ENCODE data around the gene SYNDIG1. TPM values are rescaled to one million over a fixed set of nuclear protein-coding genes. Genes with fewer than 3 reads are reported as not detected.

SYNDIG1 gene
- total RNA-seq, 1 experiment from 2014 or later, result not detected

DNA sequence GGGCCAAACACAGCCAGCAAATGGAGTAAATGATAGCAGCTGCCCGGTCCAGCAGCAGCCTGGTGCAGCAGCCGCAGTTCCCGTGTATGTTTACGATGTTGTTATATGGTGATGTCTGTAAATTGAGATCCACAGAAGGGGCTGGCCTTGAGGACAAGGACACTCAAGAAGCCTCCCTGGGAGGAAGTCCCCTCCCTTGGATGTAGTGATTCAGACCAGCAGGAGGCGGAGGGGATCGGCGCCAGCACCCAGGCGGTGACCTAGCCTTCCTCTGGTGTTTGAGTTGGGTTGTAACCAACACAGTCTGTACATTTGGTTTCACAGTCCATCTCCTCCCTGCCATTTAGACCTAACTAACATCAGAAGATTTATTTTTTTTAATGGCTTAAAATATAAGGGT, 187.8 kb downstream of the SYNDIG1 start:
- Histone ChIP-seq H3K79me2 (ENCODE audit: low read length) (no peaks in the 10 kb centered on the region), H3K27ac (ENCODE audit: low read length) (no peak overlapping the region), H3K36me3 (ENCODE audit: insufficient read depth, low read length) (no peaks in the 10 kb centered on the region), H3K27me3 (ENCODE audit: low read length) (no peaks in the 10 kb centered on the region), H3K4me1 (ENCODE audit: low read length) (peaks cover 1% of the 10 kb centered on the region; the same call in 1 of the 2 replicates), H3K9ac (ENCODE audit: low read length) (no peak overlapping the region), H2AFZ (ENCODE audit: low read length) (no peak overlapping the region), H4K20me1 (ENCODE audit: insufficient read depth, low read depth, low read length) (0 out of 2 replicates have a peak, but pooled peaks cover 3% of the 10 kb centered on the region), H3K9me3 (ENCODE audit: low read length) (no peaks in the 10 kb centered on the region), H3K9me2 (replicated peaks; ENCODE audit: insufficient read depth, low read length) (no peaks in the 10 kb centered on the region), H3K4me3 (ENCODE audit: low read length) (no peak overlapping the region), H3K4me2 (ENCODE audit: low read depth, low read length, poor library complexity, severe bottlenecking) (no peak overlapping the region)
- DNase-seq, result no peak

DNA sequence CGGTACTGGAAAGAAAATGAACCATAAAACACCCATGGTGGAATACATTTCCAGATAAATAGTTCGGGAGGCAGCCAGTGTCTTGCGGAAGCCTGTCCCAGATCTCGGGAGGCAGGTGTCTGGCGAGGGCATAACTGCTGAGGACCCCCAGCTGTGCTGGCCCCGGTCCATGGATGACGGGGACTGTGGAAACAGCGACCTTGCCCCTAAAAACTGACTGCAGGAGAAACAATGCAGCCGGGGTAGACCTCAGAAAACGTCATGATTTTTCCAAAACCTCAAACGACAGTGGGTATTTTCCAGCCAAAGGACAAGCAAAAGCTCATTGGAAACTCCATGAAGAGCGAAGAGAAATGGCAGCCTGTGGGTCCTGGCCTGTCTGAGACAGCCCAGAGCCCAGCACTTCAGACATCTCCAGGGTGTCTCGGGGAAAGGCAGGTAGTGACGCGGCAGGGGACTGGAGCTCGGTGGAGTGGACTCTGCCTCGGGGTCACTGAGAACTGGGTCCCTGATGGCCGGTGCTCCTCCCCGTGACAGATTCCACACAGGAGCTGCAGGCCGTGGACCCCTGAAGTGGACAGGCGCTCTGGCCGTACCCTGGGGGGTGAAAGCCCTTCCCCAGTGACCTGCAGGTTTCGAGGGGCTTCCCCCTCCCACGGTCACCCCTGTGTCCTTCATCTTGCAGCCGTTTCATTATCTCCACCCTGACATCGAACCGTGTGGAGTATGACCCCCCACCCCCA, 188.6 kb downstream of the SYNDIG1 start:
- no peak for DNase-seq
- Histone ChIP-seq H3K9me2 (replicated peaks; ENCODE audit: insufficient read depth, low read length) (no peaks in the 10 kb centered on the region), H3K4me2 (ENCODE audit: low read depth, low read length, poor library complexity, severe bottlenecking) (no peak overlapping the region), H3K9ac (ENCODE audit: low read length) (no peak overlapping the region), H2AFZ (ENCODE audit: low read length) (no peak overlapping the region), H3K27ac (ENCODE audit: low read length) (no peak overlapping the region), H3K36me3 (ENCODE audit: insufficient read depth, low read length) (no peaks in the 10 kb centered on the region), H3K4me1 (ENCODE audit: low read length) (peaks cover 10% of the 10 kb centered on the region), H3K79me2 (ENCODE audit: low read length) (no peaks in the 10 kb centered on the region), H3K4me3 (ENCODE audit: low read length) (no peak overlapping the region), H3K27me3 (ENCODE audit: low read length) (no peaks in the 10 kb centered on the region), H3K9me3 (ENCODE audit: low read length) (no peaks in the 10 kb centered on the region), H4K20me1 (ENCODE audit: insufficient read depth, low read depth, low read length) (peaks cover 6% of the 10 kb centered on the region)

DNA sequence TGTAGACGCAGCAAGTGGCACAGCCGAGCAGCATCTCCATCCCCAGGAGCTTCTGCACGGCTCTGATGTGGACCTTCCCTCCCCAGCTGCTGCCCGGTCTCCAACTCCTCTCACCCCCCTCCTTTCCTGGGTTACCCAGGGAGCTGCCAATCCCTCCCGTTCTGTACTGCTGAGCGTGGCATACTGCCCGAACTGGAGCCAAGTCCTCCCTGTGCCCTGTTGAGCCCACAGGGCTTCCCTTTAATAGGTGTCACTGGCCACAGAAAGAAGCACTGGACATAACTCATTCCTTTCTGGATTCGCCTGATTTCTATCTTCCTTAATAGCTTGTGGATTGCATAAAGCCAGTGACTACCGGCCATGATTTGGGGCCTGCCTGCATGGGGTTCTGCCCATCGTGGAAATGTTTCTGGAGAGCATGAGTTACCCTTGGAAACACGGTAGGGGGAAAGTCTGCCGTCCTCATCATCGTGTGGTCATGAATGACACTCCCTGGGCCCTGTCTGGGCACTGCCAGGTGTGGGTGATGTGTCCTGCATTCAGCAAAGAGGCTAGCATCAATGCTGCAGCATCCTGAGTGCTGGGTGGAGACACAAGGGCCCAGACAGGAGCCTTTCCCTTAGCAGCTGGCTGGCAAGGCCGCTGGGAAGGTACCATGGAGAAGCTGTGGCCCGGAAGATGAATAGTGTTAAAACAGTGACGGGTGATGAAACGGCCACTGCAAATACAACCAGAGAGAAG, 189.7 kb downstream of the SYNDIG1 start:
- Histone ChIP-seq H3K9ac (ENCODE audit: low read length) (no peak overlapping the region), H3K36me3 (ENCODE audit: insufficient read depth, low read length) (no peaks in the 10 kb centered on the region), H4K20me1 (ENCODE audit: insufficient read depth, low read depth, low read length) (peaks cover 9% of the 10 kb centered on the region), H3K4me1 (ENCODE audit: low read length) (peaks cover 19% of the 10 kb centered on the region), H3K27me3 (ENCODE audit: low read length) (0 out of 2 replicates have a peak, but pooled peaks cover 3% of the 10 kb centered on the region), H3K9me2 (replicated peaks; ENCODE audit: insufficient read depth, low read length) (no peaks in the 10 kb centered on the region), H3K9me3 (ENCODE audit: low read length) (no peaks in the 10 kb centered on the region), H3K79me2 (ENCODE audit: low read length) (no peaks in the 10 kb centered on the region), H2AFZ (ENCODE audit: low read length) (no peak overlapping the region), H3K4me3 (ENCODE audit: low read length) (no peak overlapping the region), H3K4me2 (ENCODE audit: low read depth, low read length, poor library complexity, severe bottlenecking) (no peak overlapping the region), H3K27ac (ENCODE audit: low read length) (no peak overlapping the region)
- DNase-seq, result no peak

DNA sequence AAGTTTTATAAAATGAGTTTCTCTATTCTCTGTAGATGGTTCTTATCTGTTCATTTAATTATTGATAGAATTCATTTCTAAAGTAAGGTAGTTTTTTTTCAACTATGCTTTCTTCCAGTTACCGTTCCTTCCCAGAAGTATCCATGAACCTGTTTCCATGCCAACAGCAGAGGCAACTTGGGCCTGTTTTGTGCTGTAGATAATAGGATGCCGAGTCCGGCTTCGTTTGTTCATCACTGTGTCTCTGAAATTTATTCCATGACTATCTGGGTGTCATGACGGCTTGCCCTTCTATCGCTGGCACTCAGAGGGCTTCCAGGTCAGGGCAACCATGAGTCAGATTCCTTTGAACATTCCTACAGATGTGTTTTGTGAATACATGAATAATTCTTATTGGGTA, 190.4 kb downstream of the SYNDIG1 start:
- Histone ChIP-seq H3K4me2 (ENCODE audit: low read depth, low read length, poor library complexity, severe bottlenecking) (no peak overlapping the region), H4K20me1 (ENCODE audit: insufficient read depth, low read depth, low read length) (peaks cover 9% of the 10 kb centered on the region), H3K79me2 (ENCODE audit: low read length) (no peaks in the 10 kb centered on the region), H3K4me3 (ENCODE audit: low read length) (no peak overlapping the region), H3K9me2 (replicated peaks; ENCODE audit: insufficient read depth, low read length) (no peaks in the 10 kb centered on the region), H3K4me1 (ENCODE audit: low read length) (peaks cover 19% of the 10 kb centered on the region), H3K36me3 (ENCODE audit: insufficient read depth, low read length) (no peaks in the 10 kb centered on the region), H3K9me3 (ENCODE audit: low read length) (no peaks in the 10 kb centered on the region), H2AFZ (ENCODE audit: low read length) (no peak overlapping the region), H3K9ac (ENCODE audit: low read length) (no peak overlapping the region), H3K27ac (ENCODE audit: low read length) (no peak overlapping the region), H3K27me3 (ENCODE audit: low read length) (0 out of 2 replicates have a peak, but pooled peaks cover 3% of the 10 kb centered on the region)
- DNase-seq, result no peak

GRCh38 chr20:24660651-24661050, 191.2 kb downstream of the SYNDIG1 start:
- Histone ChIP-seq H3K27me3 (ENCODE audit: low read length) (0 out of 2 replicates have a peak, but pooled peaks cover 3% of the 10 kb centered on the region), H3K9me3 (ENCODE audit: low read length) (no peaks in the 10 kb centered on the region), H2AFZ (ENCODE audit: low read length) (no peak overlapping the region), H4K20me1 (ENCODE audit: insufficient read depth, low read depth, low read length) (peaks cover 9% of the 10 kb centered on the region), H3K9ac (ENCODE audit: low read length) (no peak overlapping the region), H3K9me2 (replicated peaks; ENCODE audit: insufficient read depth, low read length) (no peaks in the 10 kb centered on the region), H3K4me3 (ENCODE audit: low read length) (no peak overlapping the region), H3K4me1 (ENCODE audit: low read length) (peaks cover 19% of the 10 kb centered on the region), H3K79me2 (ENCODE audit: low read length) (no peaks in the 10 kb centered on the region), H3K27ac (ENCODE audit: low read length) (no peak overlapping the region), H3K36me3 (ENCODE audit: insufficient read depth, low read length) (no peaks in the 10 kb centered on the region), H3K4me2 (ENCODE audit: low read depth, low read length, poor library complexity, severe bottlenecking) (no peak overlapping the region)
- DNase-seq, result no peak

DNA sequence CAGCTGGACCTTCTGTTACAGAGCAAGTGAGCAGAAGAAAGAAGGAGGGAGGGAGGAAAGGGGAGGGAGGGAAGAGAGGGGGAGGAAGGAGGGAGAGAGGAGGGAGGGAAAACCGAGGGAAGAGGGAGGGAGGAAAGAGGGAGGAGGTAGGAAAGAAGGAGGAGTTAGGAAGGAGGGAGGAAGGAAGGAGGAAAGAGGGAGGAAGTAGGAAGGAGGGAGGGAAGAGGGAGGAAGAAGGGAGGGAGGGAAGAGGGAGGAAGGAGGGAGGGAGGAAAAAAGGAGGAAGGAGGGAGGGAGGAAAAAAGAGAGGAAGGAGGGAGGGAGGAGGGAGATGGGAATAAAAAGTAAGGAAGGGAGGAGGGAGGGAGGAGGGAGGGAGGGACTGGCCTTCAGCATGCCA, 191.8 kb downstream of the SYNDIG1 start:
- Histone ChIP-seq H3K4me2 (ENCODE audit: low read depth, low read length, poor library complexity, severe bottlenecking) (no peak overlapping the region), H3K9me3 (ENCODE audit: low read length) (no peaks in the 10 kb centered on the region), H3K36me3 (ENCODE audit: insufficient read depth, low read length) (no peaks in the 10 kb centered on the region), H3K79me2 (ENCODE audit: low read length) (no peaks in the 10 kb centered on the region), H3K27ac (ENCODE audit: low read length) (no peak overlapping the region), H3K4me3 (ENCODE audit: low read length) (no peak overlapping the region), H4K20me1 (ENCODE audit: insufficient read depth, low read depth, low read length) (peaks cover 9% of the 10 kb centered on the region), H3K9ac (ENCODE audit: low read length) (no peak overlapping the region), H2AFZ (ENCODE audit: low read length) (no peak overlapping the region), H3K4me1 (ENCODE audit: low read length) (peaks cover 19% of the 10 kb centered on the region), H3K9me2 (replicated peaks; ENCODE audit: insufficient read depth, low read length) (no peaks in the 10 kb centered on the region), H3K27me3 (ENCODE audit: low read length) (0 out of 2 replicates have a peak, but pooled peaks cover 3% of the 10 kb centered on the region)
- DNase-seq, result no peak

DNA sequence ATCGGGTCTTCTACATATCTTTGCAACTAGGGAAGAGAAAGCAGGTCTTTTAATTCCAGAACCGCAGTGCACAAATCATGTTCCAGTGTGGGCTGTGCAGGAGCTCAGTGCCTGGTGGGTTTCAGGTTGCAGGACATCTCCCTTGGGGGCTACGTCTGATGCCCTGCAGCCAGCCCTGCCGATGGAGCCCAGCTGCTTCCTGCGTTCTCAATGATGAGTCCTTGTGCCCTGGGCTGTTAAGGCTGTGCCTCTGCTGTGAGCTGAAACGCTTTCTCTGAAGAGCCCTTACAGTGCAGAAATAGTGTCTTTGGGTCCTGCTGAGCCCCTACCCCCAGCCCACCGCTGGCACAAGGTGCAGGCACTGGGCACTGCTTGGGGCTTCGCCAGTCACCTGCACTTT, 192.9 kb downstream of the SYNDIG1 start:
- Histone ChIP-seq H4K20me1 (ENCODE audit: insufficient read depth, low read depth, low read length) (peaks cover 13% of the 10 kb centered on the region), H3K4me2 (ENCODE audit: low read depth, low read length, poor library complexity, severe bottlenecking) (no peak overlapping the region), H3K9me3 (ENCODE audit: low read length) (no peaks in the 10 kb centered on the region), H3K4me1 (ENCODE audit: low read length) (peaks cover 19% of the 10 kb centered on the region), H3K27ac (ENCODE audit: low read length) (no peak overlapping the region), H2AFZ (ENCODE audit: low read length) (no peak overlapping the region), H3K36me3 (ENCODE audit: insufficient read depth, low read length) (no peaks in the 10 kb centered on the region), H3K9me2 (replicated peaks; ENCODE audit: insufficient read depth, low read length) (no peaks in the 10 kb centered on the region), H3K27me3 (ENCODE audit: low read length) (0 out of 2 replicates have a peak, but pooled peaks cover 3% of the 10 kb centered on the region), H3K79me2 (ENCODE audit: low read length) (no peaks in the 10 kb centered on the region), H3K4me3 (ENCODE audit: low read length) (no peak overlapping the region), H3K9ac (ENCODE audit: low read length) (no peak overlapping the region)
- DNase-seq, result no peak

DNA sequence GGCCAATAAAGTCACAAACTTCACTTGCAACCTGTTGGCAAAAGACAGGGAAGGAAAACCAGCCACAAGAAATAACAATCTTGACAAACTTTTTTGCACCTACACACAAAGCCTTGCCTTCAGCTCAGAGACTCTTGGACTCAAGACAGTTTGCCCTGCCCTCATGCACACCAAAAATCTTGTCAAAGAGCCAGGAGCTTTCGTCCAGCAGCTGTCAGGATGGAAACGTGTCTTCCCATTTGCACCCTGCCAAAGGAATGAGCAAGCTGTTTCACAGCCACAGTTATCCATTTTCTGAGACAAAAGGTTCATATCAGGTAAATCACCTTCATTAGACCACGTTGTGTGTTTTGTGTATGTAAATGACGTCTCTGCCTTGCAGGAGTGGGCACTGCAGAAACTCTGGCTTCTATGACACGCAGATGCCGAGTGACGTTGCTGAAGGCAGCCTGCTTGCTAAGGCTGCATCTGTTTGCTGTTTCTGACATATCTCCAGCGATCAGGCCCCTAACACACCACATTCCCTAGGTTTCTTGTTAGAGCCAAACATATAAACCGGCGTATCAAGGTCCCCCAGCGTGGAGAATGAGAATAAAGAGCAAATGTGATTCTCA, 193.4 kb downstream of the SYNDIG1 start:
- H4K20me1 ChIP-seq (ENCODE audit: insufficient read depth, low read depth, low read length), result peaks cover 13% of the 10 kb centered on the region
- H3K4me2 ChIP-seq (ENCODE audit: low read depth, low read length, poor library complexity, severe bottlenecking), result no peak overlapping the region
- 0 out of 2 replicates have a peak, but pooled peaks cover 3% of the 10 kb centered on the region for H3K27me3 ChIP-seq (ENCODE audit: low read length)
- no peak overlapping the region for H3K9ac ChIP-seq (ENCODE audit: low read length)
- no peak for DNase-seq
- H3K27ac ChIP-seq (ENCODE audit: low read length), result no peak overlapping the region
- H3K4me3 ChIP-seq (ENCODE audit: low read length), result no peak overlapping the region
- H3K9me2 ChIP-seq (replicated peaks; ENCODE audit: insufficient read depth, low read length), result no peaks in the 10 kb centered on the region
- no peak overlapping the region for H2AFZ ChIP-seq (ENCODE audit: low read length)
- peaks cover 19% of the 10 kb centered on the region for H3K4me1 ChIP-seq (ENCODE audit: low read length)
- H3K36me3 ChIP-seq (ENCODE audit: insufficient read depth, low read length), result no peaks in the 10 kb centered on the region
- H3K9me3 ChIP-seq (ENCODE audit: low read length), result no peaks in the 10 kb centered on the region
- H3K79me2 ChIP-seq (ENCODE audit: low read length), result no peaks in the 10 kb centered on the region
